ENCODE data around the gene GNG4.

DNA sequence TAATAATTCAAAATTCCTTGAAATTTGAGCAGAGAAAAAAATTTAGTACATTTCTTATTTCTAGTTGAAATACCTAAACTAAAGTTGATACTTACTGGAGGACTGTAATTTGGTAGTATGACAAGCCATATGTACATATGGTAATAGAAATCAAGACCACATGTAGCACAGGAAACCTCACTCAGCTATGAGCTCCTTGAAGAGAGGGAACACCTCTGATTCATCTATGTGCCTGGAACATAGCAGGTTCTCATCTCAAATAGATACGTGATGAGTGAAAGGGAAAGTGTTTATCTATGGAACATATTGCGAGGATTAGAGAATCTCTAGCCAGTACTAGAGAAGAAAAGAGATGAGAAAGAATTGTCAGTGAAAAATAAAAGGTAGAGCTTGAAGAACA, 47.9 kb upstream of the GNG4 start:
- TF ChIP-seq EZH2 (optimal IDR thresholded peaks at IDR 0.05; ENCODE audit: low read depth, low read length), result no peak
- TF ChIP-seq, protein P1, sequence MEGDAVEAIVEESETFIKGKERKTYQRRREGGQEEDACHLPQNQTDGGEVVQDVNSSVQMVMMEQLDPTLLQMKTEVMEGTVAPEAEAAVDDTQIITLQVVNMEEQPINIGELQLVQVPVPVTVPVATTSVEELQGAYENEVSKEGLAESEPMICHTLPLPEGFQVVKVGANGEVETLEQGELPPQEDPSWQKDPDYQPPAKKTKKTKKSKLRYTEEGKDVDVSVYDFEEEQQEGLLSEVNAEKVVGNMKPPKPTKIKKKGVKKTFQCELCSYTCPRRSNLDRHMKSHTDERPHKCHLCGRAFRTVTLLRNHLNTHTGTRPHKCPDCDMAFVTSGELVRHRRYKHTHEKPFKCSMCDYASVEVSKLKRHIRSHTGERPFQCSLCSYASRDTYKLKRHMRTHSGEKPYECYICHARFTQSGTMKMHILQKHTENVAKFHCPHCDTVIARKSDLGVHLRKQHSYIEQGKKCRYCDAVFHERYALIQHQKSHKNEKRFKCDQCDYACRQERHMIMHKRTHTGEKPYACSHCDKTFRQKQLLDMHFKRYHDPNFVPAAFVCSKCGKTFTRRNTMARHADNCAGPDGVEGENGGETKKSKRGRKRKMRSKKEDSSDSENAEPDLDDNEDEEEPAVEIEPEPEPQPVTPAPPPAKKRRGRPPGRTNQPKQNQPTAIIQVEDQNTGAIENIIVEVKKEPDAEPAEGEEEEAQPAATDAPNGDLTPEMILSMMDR (IDR thresholded peaks at IDR 0.05; ENCODE audit: low read length), result no peak
